HG03159 (cell line): ENCODE measurements around the gene UBQLN4.

Experiments used
- ATAC-seq: cut with Tn5 transposase; IDR thresholded peaks from one replicate; pipeline ENCODE4 v1.9.1; 2021; ENCODE audit warnings: mild to moderate bottlenecking, moderate library complexity; ENCODE audit not compliant: unreplicated experiment

UBQLN4 gene

DNA sequence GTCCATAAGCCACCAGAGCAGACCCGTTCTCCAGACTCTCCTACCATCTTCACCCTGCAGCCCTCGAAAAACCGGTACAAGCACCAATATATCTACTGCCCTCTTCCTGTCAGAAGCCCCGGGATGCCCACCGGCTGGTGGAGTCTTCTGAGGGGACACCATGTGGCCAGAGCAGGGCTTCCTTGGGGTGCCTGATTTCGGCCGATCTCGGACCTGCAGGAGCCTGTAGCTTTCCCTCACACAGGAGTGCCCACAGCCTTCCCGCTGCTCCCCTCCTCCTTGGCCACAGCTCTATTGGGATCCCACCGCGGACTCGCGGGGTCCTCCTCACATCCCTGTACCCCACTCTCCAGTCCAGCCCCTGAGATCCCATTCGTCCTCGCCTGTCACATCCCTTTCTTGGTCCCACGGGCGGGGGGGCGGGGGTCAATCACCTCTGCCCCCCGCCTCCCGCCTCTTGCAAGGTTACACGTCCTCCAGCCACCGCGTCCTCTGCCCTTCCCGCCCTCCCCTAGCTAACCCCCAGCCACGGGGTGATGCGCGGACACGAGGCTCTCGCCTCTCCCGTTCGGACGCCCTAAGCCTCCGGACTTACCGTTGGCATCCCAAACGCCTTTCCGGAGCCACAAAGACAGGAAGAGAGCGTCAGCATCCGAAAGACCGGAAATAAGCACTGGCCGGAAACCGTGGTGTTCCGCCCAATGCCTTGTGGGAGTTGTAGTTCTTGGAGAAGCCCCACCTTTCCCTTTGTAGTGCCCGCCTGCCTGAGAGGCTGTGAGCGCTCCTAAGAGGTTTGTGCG is 33.1 kb downstream of the UBQLN4 start, which contains the start of gene SSR2:
SSR2 (minus strand) TSS at position 659 of the 800 bp plus-strand sequence. CDS start 784 bp downstream, outside the sequence.
- peak; percentile 95 for ATAC-seq

DNA sequence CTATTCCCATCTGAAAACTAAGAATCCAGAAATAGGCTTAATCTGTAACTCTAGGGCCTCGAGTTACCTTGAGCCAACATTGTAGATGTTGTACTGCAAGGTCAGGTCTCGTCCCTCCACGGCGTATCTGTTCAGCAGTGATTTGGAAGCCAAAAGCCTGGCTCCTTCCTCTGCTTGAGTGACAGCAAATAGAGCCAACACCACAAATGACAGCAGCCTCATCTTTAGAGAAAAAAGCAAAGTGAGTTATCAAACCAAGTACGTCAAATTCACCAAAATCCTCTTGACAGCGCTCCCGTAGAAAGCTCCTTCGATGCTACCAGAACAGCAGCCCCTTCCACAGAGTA is 33.7 kb downstream of the UBQLN4 start:
- ATAC-seq = no peak

DNA sequence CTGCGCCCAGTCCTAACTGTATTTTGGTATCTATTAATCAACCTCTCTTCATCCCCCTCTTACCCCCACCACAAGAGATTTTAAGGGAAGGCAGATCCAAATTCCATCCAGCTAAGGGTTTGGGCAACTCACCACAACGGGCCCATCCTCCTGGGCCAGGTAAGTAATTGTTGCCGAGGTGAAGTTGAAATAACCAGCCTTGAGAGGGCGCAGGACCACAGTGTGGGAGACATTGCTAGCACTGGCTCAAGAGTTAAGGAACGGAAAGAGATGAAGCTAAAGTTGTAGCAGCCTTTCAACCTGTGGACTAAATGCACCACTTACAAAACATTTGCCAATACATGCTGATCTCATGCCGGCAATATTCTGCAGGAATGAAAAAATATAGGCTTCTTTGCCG is 38.8 kb downstream of the UBQLN4 start:
- no peak for ATAC-seq

DNA sequence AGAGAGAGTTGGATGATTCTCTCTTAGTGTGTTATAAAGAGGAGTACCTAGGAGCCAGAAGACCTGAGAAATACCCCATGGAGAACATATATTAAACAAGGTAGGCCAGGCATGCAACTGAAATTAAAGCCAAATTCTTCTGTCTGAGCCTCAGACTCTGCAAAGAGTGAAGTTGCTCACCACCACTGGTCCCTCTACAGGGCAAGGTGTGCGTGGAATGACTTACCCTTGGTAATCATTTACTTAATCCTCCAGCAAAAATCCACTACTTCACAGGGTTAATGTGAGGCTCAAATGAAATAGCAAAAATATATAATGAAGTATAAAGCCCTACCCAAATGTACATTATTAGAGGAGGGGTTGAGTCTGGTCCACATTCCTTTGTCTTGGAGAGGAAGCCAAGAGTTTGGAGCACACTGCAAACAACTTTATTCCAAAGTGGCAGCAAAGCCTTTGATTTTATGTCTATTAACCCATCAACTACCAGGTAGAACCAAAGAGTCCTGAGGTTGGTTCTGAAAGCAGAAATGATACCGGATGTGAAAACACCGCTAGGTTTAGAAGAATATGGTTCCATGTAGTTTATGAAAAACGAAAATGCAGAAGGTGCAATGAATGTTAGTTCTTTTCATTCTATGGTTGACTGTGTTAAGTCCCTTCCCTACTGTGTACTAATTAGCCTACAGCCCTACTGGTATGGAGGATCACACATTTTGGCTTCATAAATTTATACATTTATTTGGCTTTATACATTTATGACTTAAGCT is 41.4 kb downstream of the UBQLN4 start:
- peak; percentile 78 for ATAC-seq

DNA sequence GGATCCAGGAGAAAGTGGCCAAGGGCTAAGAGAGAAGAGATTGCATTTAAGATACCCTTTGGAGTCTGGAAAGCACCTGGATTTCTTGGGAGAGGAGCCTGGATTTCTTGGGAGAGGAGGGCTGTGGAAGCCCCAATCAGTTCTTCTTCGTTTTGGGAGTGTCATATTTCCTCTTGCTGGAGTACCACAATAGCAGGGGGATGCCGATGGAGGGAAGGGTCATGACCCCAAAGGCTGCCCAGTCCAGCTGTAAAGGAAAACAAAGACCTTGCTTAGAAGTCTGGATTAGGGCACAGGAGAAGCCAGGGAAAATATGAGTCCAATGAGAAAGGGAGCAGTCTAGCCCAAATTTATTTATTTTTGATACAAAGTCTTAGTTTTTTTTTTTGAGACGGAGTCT is 44.2 kb downstream of the UBQLN4 start:
- ATAC-seq = no peak

DNA sequence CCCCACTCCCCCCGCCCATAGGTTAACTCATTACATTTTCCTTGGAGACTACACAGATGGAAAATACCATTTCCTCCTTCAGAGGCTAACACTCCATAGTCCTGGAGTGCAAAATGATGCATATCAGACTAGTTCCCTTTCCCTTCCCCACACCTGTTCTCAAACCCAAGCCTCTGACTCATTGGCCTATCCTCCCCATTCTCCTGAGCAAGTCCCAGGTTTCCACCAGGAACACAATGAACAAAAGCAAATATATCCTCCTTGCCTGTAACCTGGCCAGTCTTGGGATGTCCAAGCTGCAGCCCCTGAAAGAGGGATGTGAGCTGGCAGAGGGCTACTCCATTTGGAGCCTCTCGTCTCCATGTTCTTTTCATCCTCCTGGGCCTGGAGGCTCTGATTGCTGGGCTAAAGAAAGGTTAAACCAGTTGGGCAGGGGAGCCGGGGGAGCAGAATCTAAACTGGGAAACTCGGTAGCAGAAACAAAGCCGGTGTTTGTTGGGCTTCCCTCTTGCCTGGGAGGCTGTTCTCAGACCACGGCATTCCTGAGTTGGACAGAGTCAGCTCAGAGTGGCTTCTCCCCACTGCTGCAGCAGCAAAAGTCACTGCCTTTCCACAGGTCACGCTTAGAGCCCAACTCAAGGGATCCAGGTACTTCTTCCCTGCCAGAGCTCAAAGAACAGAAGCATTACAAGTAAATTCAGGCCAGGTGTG is 46.8 kb downstream of the UBQLN4 start:
- ATAC-seq = no peak

GRCh38 chr1:156004843-156005584 is 48.6 kb downstream of the UBQLN4 start:
- ATAC-seq = no peak

GRCh38 chr1:156003923-156004188 is 49.7 kb downstream of the UBQLN4 start:
- ATAC-seq = no peak

- no peak for ATAC-seq
Observed at GRCh38 chr1:156002188-156002911, 51.2 kb downstream of the UBQLN4 start.

- no peak for ATAC-seq
Observed at GRCh38 chr1:156001662-156002171, 51.9 kb downstream of the UBQLN4 start.

GRCh38 chr1:156001021-156001661 is 52.5 kb downstream of the UBQLN4 start:
- no peak for ATAC-seq

DNA sequence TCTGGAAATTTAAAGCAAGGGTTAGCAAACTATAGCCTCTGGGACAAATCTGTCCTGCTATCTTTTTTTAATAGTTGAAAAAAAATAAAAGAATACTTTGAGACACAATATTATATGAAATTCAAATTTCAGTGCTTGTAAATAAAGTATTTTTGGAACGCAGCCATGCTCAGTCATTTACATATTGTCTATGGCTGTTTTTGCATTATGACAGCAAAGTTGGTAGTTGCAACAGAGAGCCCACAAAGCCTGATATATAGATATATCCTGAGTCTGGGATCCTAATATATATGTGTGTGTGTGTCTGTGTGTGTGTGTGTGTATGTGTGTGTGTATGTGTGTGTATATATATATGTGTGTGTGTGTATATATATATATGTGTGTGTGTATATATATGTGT is 53.6 kb downstream of the UBQLN4 start:
- ATAC-seq = no peak

- no peak for ATAC-seq
Observed at GRCh38 chr1:155996166-155996565, 57.4 kb downstream of the UBQLN4 start.

GRCh38 chr1:155993595-155993994 is 60.0 kb downstream of the UBQLN4 start:
- ATAC-seq = no peak

DNA sequence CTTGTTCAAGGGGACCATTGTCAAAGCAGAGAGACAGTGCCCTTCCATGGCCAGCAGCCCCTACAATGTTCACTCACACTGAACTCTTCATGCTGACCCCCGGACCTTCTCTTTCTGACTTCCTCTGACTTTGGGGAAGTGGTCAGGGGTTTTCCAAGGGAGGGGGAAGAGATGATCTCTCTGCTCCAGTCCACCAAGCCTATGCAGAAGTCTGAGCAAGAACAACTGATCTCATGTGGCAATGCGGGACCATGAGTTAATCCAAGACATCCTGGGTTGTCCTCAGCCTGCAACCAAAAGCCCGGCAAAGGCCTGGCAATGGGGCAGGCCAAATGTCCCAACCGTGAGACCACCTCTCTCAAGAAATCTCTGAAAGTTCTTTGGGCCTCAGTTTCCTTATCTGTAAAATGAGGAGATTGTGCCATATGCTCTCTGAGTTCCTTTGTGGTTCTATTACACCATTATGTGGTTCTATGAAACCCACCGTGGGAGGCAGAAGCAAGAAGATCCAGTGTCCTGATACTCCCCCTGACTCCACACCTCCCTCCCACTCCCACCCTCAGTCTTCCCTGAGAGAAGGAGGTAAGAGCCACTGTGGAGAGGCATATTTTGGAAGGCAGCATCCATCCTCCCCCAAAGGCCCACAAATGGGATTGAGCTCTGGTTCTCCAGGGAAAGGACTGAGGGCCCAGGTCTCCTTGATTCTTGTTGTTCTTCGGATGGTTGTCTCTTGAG is 63.4 kb downstream of the UBQLN4 start:
- peak; percentile 13 for ATAC-seq

GRCh38 chr1:155989242-155990004 is 64.2 kb downstream of the UBQLN4 start:
- ATAC-seq = peak; percentile 78
